MCF 10A (cell line): ENCODE data around the gene FBLN1. TPM values are rescaled to one million over a fixed set of nuclear protein-coding genes. Genes with fewer than 3 reads are reported as not detected.
"Not testable (repeated sequence)": the region's sequence is repeated elsewhere in the genome, so short reads cannot be mapped to it uniquely, and the experiment has no call there.

ENCODE experiments used
- BruUV-seq: library from RNA; stranded (reverse); fragments of 400-500 nt; replicated peaks from 2 replicates; lab custom pipeline; 2021; lab: Mats Ljungman, UMichigan
- CTCF ChIA-PET: fragments of 300-600 bp; sonication (Branson Sonifier 250); formaldehyde crosslinking; extraction: SDS; loops from one replicate; lab custom pipeline; 2021; ENCODE audit warnings: antibody characterized with exemption, inconsistent platforms; lab: Yijun Ruan, JAX
- POLR2A ChIA-PET: fragments of 300-600, 350-650 bp; sonication (Branson Sonifier 250); formaldehyde crosslinking; extraction: SDS; loops from one replicate; lab custom pipeline; 2020; ENCODE audit warnings: antibody characterized with exemption, inconsistent platforms; lab: Yijun Ruan, JAX
- DNase-seq: peaks from one replicate; pipeline ENCODE4 v3.0.0-alpha.2; 2018; ENCODE audit not compliant: unreplicated experiment
- H3K27ac Mint-ChIP-seq: one replicate; pipeline ENCODE4 v1.8.0; 2022; ENCODE audit warnings: mild to moderate bottlenecking, low read depth, mixed read lengths; ENCODE audit not compliant: unreplicated experiment
- H3K27me3 Mint-ChIP-seq: one replicate; pipeline ENCODE4 v1.8.0; 2022; ENCODE audit warnings: mixed read lengths; ENCODE audit not compliant: insufficient read depth, unreplicated experiment
- H3K36me3 Mint-ChIP-seq: one replicate; pipeline ENCODE4 v1.8.0; 2022; ENCODE audit warnings: mild to moderate bottlenecking, moderate library complexity, mixed read lengths; ENCODE audit not compliant: insufficient read depth, unreplicated experiment
- H3K4me1 Mint-ChIP-seq: one replicate; pipeline ENCODE4 v1.8.0; 2022; ENCODE audit warnings: mixed read lengths; ENCODE audit not compliant: insufficient read depth, unreplicated experiment
- H3K4me3 Mint-ChIP-seq: one replicate; pipeline ENCODE4 v1.8.0; 2022; ENCODE audit warnings: mild to moderate bottlenecking, moderate library complexity, mixed read lengths; ENCODE audit not compliant: unreplicated experiment
- H3K9me3 Mint-ChIP-seq: one replicate; pipeline ENCODE4 v1.8.0; 2022; ENCODE audit warnings: mixed read lengths; ENCODE audit not compliant: unreplicated experiment
- intact Hi-C: fragments of 100-400 bp; cut with micrococcal nuclease; formaldehyde crosslinking; loops from 2 replicates; pipeline ENCODE4 v1.14.1; 2022
- total RNA-seq: library from RNA; stranded (reverse); gene quantifications from 2 replicates; pipeline ENCODE4 v1.2.3, GENCODE V29; 2022
- TF ChIP-seq, protein P1 (sequence below): fragments of 200-600 bp; IDR thresholded peaks from one replicate; pipeline ENCODE4 v1.8.0; 2022; ENCODE audit warnings: antibody characterized with exemption, mild to moderate bottlenecking; ENCODE audit not compliant: unreplicated experiment

Gene FBLN1
- total RNA-seq, 1 experiment from 2014 or later, result 110 TPM

DNA sequence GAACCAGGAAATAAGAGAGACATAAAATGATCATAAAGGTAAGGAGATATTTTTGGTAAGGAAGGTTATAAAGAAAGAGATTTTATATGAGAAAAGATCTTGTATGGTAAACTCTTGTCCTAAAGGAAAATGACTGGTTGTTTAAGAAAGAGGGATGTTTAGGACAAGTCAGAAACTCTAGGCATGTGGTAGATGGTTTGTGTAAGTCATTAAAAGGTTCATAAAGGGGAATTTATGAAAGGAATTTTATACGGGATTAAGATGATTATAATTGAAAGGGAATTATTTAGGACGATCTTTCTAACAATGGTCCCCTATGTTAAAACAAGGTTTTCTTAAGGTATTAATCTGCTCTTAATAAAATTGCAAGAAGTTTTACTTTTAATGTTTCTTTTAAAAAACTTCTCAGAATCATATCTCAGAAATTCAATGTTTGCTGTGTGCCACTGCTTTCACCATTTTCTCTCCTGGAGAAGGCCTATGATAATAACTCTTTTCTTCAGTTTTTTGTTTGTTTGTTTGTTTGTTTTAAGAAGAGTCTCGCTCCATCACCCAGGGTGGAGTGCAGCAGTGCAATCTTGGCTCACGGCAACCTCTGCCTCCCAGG is 13.8 kb upstream of the FBLN1 start:
- H3K27ac Mint-ChIP-seq, result no peak overlapping the region
- H3K4me3 Mint-ChIP-seq, result no peak overlapping the region
- H3K36me3 Mint-ChIP-seq, result no peaks in the 10 kb centered on the region
- peaks cover 19% of the 10 kb centered on the region for H3K4me1 Mint-ChIP-seq
- no TSS peak for BruUV-seq
- H3K27me3 Mint-ChIP-seq, result no peaks in the 10 kb centered on the region
- TF ChIP-seq, protein P1, sequence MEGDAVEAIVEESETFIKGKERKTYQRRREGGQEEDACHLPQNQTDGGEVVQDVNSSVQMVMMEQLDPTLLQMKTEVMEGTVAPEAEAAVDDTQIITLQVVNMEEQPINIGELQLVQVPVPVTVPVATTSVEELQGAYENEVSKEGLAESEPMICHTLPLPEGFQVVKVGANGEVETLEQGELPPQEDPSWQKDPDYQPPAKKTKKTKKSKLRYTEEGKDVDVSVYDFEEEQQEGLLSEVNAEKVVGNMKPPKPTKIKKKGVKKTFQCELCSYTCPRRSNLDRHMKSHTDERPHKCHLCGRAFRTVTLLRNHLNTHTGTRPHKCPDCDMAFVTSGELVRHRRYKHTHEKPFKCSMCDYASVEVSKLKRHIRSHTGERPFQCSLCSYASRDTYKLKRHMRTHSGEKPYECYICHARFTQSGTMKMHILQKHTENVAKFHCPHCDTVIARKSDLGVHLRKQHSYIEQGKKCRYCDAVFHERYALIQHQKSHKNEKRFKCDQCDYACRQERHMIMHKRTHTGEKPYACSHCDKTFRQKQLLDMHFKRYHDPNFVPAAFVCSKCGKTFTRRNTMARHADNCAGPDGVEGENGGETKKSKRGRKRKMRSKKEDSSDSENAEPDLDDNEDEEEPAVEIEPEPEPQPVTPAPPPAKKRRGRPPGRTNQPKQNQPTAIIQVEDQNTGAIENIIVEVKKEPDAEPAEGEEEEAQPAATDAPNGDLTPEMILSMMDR, result no peak
- POLR2A ChIA-PET, result interaction anchor here (1.4 kb wide), 1 partner anchor 19 kb away, joined by 3 read pairs; no protein-coding TSS in a partner anchor
- intact Hi-C loops, result no loop called here
- CTCF ChIA-PET, result no interaction called here
- H3K9me3 Mint-ChIP-seq, result peaks cover 21% of the 10 kb centered on the region
- DNase-seq, result no peak

DNA sequence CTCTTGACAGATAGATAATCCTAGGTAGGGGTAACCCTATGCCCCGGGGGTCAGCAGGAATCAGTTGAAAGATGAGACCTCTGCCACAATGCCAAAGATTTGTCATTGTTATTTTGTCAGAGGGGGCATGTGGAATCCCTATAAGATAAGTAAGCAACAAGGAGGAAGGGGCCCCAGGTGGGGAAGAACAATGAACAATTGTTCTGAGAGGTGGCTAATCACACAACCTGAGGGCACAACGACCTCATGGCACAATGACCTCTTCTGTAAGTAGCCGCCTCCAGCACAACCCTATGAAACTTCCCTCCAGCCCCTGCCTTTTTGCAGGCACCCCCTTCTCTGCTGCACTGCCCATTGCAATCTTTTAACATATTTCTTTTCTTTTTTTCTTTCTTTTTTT is 11.8 kb upstream of the FBLN1 start:
- Mint-ChIP-seq H3K4me3 (no peak overlapping the region), H3K4me1 (peaks cover 16% of the 10 kb centered on the region), H3K9me3 (peaks cover 21% of the 10 kb centered on the region), H3K27me3 (no peaks in the 10 kb centered on the region), H3K27ac (no peak overlapping the region), H3K36me3 (no peaks in the 10 kb centered on the region)
- no TSS peak for BruUV-seq
- POLR2A ChIA-PET, result no interaction called here
- DNase-seq, result no peak
- CTCF ChIA-PET, result no interaction called here
- TF ChIP-seq, protein P1, result no peak
- intact Hi-C loops, result no loop called here

DNA sequence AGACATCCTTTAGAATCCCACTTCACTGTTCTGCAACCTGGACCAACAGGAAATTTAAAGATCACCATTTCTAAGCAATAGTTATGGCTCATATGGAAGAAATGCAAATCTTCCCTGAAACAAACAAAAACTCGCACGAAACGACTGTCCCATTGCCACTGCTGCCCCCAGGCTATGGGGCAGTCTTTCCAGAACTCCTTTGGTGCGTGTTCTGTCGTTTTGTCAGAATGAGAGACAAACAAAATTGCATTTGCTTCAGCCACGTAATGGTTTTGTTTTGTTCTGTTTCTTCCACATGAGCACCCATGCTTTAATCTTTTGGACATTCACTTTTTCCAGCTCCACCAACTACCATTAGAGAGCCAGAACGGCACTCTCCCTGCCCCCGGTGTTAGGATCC is 10.8 kb upstream of the FBLN1 start:
- Mint-ChIP-seq H3K27ac (no peak overlapping the region), H3K36me3 (no peaks in the 10 kb centered on the region), H3K4me1 (peaks cover 16% of the 10 kb centered on the region), H3K27me3 (no peaks in the 10 kb centered on the region), H3K9me3 (peaks cover 18% of the 10 kb centered on the region), H3K4me3 (no peak overlapping the region)
- no TSS peak for BruUV-seq
- CTCF ChIA-PET, result interaction anchor here (0.7 to 1.4 kb wide), 2 partner anchors 21 to 445 kb away, joined by 3 read pairs; no protein-coding TSS in a partner anchor
- TF ChIP-seq, protein P1, result no peak
- intact Hi-C loops, result no loop called here
- DNase-seq, result no peak
- POLR2A ChIA-PET, result interaction anchor here (0.6 to 1.6 kb wide), 5 partner anchors 8 to 46 kb away, joined by 3 to 5 read pairs (median 3); no protein-coding TSS in a partner anchor

- ChIA-PET CTCF (interaction anchor here (0.7 kb wide), 1 partner anchor 222 kb away, joined by 3 read pairs; no protein-coding TSS in a partner anchor), POLR2A (interaction anchor here (0.9 to 1.6 kb wide), 4 partner anchors 12 to 247 kb away, joined by 3 to 5 read pairs (median 4); no protein-coding TSS in a partner anchor)
Measured at GRCh38 chr22:45493286-45493771, 9.4 kb upstream of the FBLN1 start.

GRCh38 chr22:45494306-45494705 is 8.4 kb upstream of the FBLN1 start:
- Mint-ChIP-seq H3K27ac (peak overlapping the region; percentile 54), H3K4me1 (peaks cover 16% of the 10 kb centered on the region)
- intact Hi-C loops, H3K9me3 Mint-ChIP-seq, DNase-seq, POLR2A ChIA-PET, BruUV-seq, H3K4me3 Mint-ChIP-seq, CTCF ChIA-PET, H3K27me3 Mint-ChIP-seq, H3K36me3 Mint-ChIP-seq: not testable (repeated sequence)

More at GRCh38 chr22:45493286-45493771, 9.4 kb upstream of the FBLN1 start:
- TF ChIP-seq, protein P1, result no peak
- no peaks in the 10 kb centered on the region for H3K36me3 Mint-ChIP-seq
- peaks cover 16% of the 10 kb centered on the region for H3K4me1 Mint-ChIP-seq
- DNase-seq, result peak; percentile 45
- H3K27ac Mint-ChIP-seq, result peak overlapping the region; percentile 54
- BruUV-seq, result no TSS peak
- intact Hi-C loops, result loop anchor here (1.0 kb wide), 1 partner anchor 56 kb away; no protein-coding TSS in a partner anchor
- H3K9me3 Mint-ChIP-seq, result peaks cover 8% of the 10 kb centered on the region
- H3K4me3 Mint-ChIP-seq, result no peak overlapping the region
- no peaks in the 10 kb centered on the region for H3K27me3 Mint-ChIP-seq

GRCh38 chr22:45495616-45496015 is 7.1 kb upstream of the FBLN1 start:
- CTCF ChIA-PET, result interaction anchor here (0.6 kb wide), 1 partner anchor 212 kb away, joined by 3 read pairs; no protein-coding TSS in a partner anchor
- H3K9me3 Mint-ChIP-seq, H3K27me3 Mint-ChIP-seq, POLR2A ChIA-PET, BruUV-seq, H3K36me3 Mint-ChIP-seq, intact Hi-C loops, H3K4me3 Mint-ChIP-seq, H3K27ac Mint-ChIP-seq, DNase-seq: not testable (repeated sequence)
- H3K4me1 Mint-ChIP-seq, result peaks cover 24% of the 10 kb centered on the region
